HG03342 (cell line): ENCODE results near the gene ANKH.
"Not testable (repeated sequence)": the region's sequence is repeated elsewhere in the genome, so short reads cannot be mapped to it uniquely, and the experiment has no call there.

Experiments
- ATAC-seq: cut with Tn5 transposase; IDR thresholded peaks from one replicate; pipeline ENCODE4 v1.9.1; 2021; ENCODE audit warnings: mild to moderate bottlenecking, moderate library complexity; ENCODE audit not compliant: unreplicated experiment

Gene ANKH

GRCh38 chr5:14830210-14831005, 41.2 kb downstream of the ANKH start:
- no peak for ATAC-seq

GRCh38 chr5:14829396-14829795, 42.2 kb downstream of the ANKH start:
- ATAC-seq = no peak

- ATAC-seq = no peak
These were observed 44.9 kb downstream of the ANKH start for GRCh38 chr5:14826714-14827113.

- no peak for ATAC-seq
These were observed 45.6 kb downstream of the ANKH start for GRCh38 chr5:14825977-14826376.

- ATAC-seq = no peak
These were observed 47.1 kb downstream of the ANKH start for GRCh38 chr5:14824499-14824898.

GRCh38 chr5:14821100-14821845, 50.3 kb downstream of the ANKH start:
- no peak for ATAC-seq

- no peak for ATAC-seq
These were observed 52.4 kb downstream of the ANKH start for GRCh38 chr5:14818931-14819790.

GRCh38 chr5:14817762-14818136, 53.8 kb downstream of the ANKH start:
- ATAC-seq = not testable (repeated sequence)

- ATAC-seq = no peak
These were observed 54.4 kb downstream of the ANKH start for GRCh38 chr5:14816999-14817761.

GRCh38 chr5:14816374-14816998, 55.1 kb downstream of the ANKH start:
- ATAC-seq = no peak

- no peak for ATAC-seq
These were observed 57.8 kb downstream of the ANKH start for GRCh38 chr5:14813747-14814146.

GRCh38 chr5:14812166-14812565, 59.4 kb downstream of the ANKH start:
- no peak for ATAC-seq

GRCh38 chr5:14810928-14811572, 60.5 kb downstream of the ANKH start:
- no peak for ATAC-seq

- ATAC-seq = no peak
These were observed 61.3 kb downstream of the ANKH start for GRCh38 chr5:14810282-14810681.

- ATAC-seq = peak; percentile 98
These were observed 62.0 kb downstream of the ANKH start for GRCh38 chr5:14809369-14810155.

GRCh38 chr5:14807471-14807870, 64.1 kb downstream of the ANKH start:
- ATAC-seq = no peak

GRCh38 chr5:14806456-14806855, 65.1 kb downstream of the ANKH start:
- no peak for ATAC-seq

- no peak for ATAC-seq
These were observed 69.0 kb downstream of the ANKH start for GRCh38 chr5:14802541-14802940.

GRCh38 chr5:14801792-14802191, 69.8 kb downstream of the ANKH start:
- no peak for ATAC-seq
